HG02884 (cell line): ENCODE measurements around the gene POU5F1.

Source experiments
- ATAC-seq: cut with Tn5 transposase; IDR thresholded peaks from one replicate; pipeline ENCODE4 v1.9.1; 2021; ENCODE audit warnings: mild to moderate bottlenecking, moderate library complexity; ENCODE audit not compliant: unreplicated experiment

Gene POU5F1

DNA sequence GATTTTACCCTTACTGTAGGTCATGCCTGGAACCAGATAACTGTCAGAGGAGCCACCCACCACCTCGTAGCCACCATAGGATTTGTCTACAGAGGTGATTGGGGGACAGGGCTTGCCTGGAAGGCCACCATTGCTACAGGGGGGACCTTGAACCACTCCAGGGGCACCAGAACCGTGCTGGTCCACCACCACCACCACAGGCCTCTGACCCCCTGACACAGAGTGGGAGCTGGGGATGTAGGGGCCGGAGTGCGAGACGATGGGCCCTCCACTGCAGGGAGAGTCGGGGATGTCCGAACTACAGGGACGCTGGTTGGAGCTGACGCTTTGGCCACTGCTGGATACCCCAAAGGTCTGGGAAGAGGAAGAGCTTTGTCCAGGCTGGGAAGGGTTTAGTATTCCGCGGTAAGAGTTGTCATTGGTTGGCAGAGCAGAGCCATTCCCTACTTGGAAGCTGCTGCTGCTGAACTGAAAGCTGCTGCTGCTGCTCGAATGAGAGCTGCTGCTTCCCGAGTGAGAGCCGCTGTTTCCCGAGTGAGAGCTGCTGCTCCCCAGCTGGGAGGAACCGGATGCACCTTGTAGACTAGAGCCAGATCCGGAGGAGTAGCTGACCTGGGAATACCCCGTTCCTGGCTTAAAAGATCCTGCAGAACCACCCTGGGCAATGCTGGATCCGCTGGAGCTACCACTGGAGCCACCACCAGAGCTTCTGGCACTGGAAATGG lies 53.7 kb downstream of the POU5F1 start:
- ATAC-seq: no peak

DNA sequence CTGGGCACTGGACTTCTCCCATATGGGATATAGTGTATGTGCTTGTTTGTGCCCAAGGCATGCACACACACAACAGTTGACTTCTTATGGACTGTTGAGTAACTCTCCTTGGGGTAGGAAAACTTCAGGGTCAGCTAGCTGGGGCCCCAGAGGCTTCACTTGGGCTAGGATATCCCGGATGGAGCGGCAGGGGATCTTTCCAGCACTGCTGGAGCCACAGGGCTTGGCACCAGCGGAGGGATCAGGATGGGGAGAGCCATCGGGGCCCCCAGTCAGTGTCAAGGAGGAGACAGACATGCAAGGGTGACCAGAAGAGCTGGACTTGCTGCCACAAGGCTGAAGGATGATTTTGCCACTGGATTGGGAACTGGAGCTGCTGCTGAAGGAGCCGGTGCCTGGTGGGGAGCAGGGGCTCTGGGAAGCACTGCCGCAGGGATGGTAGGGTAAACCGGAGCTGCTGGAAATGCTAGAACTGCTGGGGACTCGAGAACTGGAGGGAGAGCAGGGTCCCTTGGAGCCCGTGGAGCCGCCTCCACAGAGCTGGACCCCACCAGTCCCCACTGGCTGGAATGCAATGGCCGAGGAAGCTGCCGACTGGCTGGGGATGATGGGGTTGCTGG lies 54.4 kb downstream of the POU5F1 start:
- ATAC-seq: no peak

DNA sequence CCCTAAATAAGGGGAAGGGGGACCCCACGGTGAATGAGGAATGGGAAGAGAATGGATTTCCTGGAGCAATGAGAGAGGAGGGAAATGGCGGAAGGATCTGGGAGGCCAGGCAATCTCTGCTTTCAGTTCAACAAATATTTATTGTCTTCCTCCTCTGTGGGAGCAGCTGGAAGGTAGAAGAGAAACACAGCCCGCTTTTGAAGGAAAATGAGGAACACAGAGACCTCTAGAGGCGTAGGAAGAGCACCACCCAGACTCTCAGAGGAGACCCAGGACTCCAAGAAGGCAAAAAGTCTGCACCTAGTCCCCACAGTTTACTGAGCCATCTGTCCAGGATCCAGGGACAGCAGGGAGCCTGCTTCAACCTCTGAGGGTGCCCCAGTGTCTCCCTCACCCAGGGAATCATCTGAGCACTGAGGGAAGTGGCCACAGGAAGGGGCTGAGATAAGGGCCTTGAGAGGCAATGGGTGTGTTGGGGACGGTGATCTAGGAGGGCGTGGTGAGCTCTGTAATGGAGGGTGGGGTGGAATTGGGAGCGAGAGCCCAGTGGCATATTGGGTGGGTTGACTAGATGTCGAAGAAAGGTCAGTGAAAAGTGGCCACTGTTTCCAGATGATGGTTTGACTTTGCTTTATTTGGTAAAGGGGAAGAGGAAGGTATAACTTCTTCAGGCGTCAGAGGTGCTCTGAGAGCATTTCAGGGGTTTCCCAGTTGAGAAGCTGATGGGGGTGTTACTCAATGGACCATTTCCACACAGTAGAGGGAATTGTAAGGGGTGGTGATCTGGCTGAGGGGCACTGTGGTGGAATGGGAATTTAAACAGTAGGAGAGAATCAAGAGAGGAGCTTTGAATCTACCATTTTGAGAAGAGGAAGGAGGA lies 55.3 kb downstream of the POU5F1 start:
- no peak for ATAC-seq

DNA sequence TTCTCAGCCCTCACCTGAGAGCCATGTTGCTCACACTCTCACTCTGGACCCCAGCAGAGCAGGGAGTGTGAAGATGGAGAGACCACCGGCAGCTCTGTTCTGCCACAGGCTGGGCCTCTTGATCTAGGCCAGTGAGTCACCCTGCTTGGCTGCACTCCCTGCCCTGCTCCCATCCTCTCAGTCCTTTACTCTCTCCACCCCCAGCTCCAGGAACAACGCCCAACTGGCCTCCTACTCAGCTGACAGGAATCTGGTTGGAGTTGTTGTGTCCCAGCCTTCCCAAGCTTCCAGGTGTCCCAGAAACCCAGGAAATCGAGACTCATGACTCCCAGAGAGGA lies 56.0 kb downstream of the POU5F1 start, which contains the start of gene PSORS1C1:
TSS of gene PSORS1C1 (plus strand) at position 260 of the 338 bp plus-strand sequence. CDS start 14,833 bp downstream, outside the sequence.
- no peak for ATAC-seq
